Kidney (tissue), 14 donors: ENCODE measurements around the gene TET3. TPM values are rescaled to one million over a fixed set of nuclear protein-coding genes. Genes with fewer than 3 reads are reported as not detected.

Source experiments
- DNase-seq, 5 donors: peaks; one replicate each; pipeline ENCODE4 v3.0.0-alpha.2; 2013 to 2020
- FAIRE-seq: peaks from 2 replicates; lab custom pipeline; 2012; peaks lifted over from hg19 to GRCh38; lab: Jason Lieb, UNC
- H3K27ac ChIP-seq, 2 donors: one replicate each; pipeline ENCODE4 v1.7.0; 2013; ENCODE audit warnings: low read depth in 2 of 2, low read length in 2 of 2, inconsistent platforms in 1 of 2
- H3K27me3 ChIP-seq: one replicate; pipeline ENCODE4 v1.7.1; 2013; ENCODE audit warnings: low read length, inconsistent platforms; ENCODE audit not compliant: control insufficient read depth, insufficient read depth
- H3K36me3 ChIP-seq, 3 donors: one replicate each; pipeline versions ENCODE4 v1.7.0 to v1.7.1; 2013; ENCODE audit warnings: low read length in 3 of 3, control low read depth in 1 of 3, inconsistent platforms in 1 of 3; ENCODE audit not compliant: insufficient read depth in 3 of 3, control insufficient read depth in 2 of 3
- H3K4me1 ChIP-seq, 3 donors: one replicate each; pipeline versions ENCODE4 v1.7.0 to v1.7.1; 2013; ENCODE audit warnings: low read length in 3 of 3, inconsistent platforms in 1 of 3, low read depth in 1 of 3; ENCODE audit not compliant: control insufficient read depth in 2 of 3, insufficient read depth in 2 of 3
- H3K4me3 ChIP-seq, 3 donors: one replicate each; pipeline versions ENCODE4 v1.7.0 to v1.8.1; 2013; ENCODE audit warnings: low read length in 3 of 3, control low read depth in 1 of 3, inconsistent platforms in 1 of 3
- H3K9ac ChIP-seq, 3 donors: one replicate each; pipeline versions ENCODE4 v1.7.0 to v1.7.1; 2013; ENCODE audit warnings: low read length in 3 of 3, control low read depth in 1 of 3, inconsistent platforms in 1 of 3
- H3K9me3 ChIP-seq, 3 donors: one replicate each; pipeline versions ENCODE4 v1.7.0 to v1.7.1; 2013; ENCODE audit warnings: low read length in 3 of 3, control low read depth in 1 of 3, inconsistent platforms in 1 of 3; ENCODE audit not compliant: control insufficient read depth in 2 of 3, insufficient read depth in 1 of 3
- intact Hi-C: fragments of 100-400 bp; cut with DNase I; formaldehyde crosslinking; loops from one replicate; pipeline ENCODE4 v1.11.1; 2022
- polyA plus RNA-seq: library from polyadenylated mRNA; stranded (reverse); fragments of 350-450 nt; fragmentation: Illumina TruSeq; extraction: RNeasy Lipid Tissue Mini Kit (QIAGEN cat#74804); gene quantifications from one replicate; pipeline ENCODE4 v1.2.3, GENCODE V29; 2014; ENCODE audit warnings: low read depth, low replicate concordance; ENCODE audit not compliant: insufficient read depth
- total RNA-seq: library from RNA; stranded (reverse); fragmentation: NEBNext Ultra II Directional; extraction: Animal tissue kit (Norgen Biotek cat#: 25700); gene quantifications from one replicate; pipeline ENCODE4 v1.2.1, GENCODE V29; 2021
- TF ChIP-seq, protein P1 (sequence below): IDR thresholded peaks from 3 replicates; pipeline ENCODE4 v1.5.1; 2012; ENCODE audit warnings: mild to moderate bottlenecking, moderate library complexity, borderline replicate concordance; ENCODE audit not compliant: insufficient read depth; ENCODE audit errors: extremely low read depth
- donor health status: control.
- donor health status: control.
- donor health status: control.
- donor health status: control.
- donor health status: control.
- donor health status: DM: yes; HTN: yes; CAD: no.
- donor health status: Normal renal cell carcinoma (clear cell type).

The TET3 gene
- total and polyA plus RNA-seq, 2 donors from 2014 or later = 0.52 to 13.1 TPM

DNA sequence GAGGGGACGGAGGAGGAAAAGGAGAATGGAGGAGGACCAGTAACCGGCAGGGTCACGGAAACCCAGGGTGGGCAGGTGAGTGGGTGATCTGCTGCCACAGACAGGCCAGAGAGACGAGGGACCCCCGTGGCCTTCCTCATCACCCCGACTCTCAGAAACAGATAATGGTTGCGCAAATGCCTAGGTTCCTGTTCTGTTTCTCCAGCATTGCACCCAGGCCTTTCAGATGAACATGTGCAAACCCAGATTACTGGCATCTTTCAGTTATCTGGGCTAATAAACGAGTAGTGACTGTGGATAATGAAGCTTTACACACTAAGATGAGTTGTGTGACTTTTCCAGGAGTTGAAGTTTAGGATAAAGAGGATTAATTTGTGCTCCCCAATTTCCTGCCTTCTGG lies 46.5 kb downstream of the TET3 start:
- H3K9me3 ChIP-seq = peaks cover 0 to 3% (median 0%) of the 10 kb centered on the region in 3 donors
- H3K9ac ChIP-seq = no peak overlapping the region
- H3K36me3 ChIP-seq = no peaks in the 10 kb centered on the region
- H3K27ac ChIP-seq = no peak overlapping the region
- intact Hi-C loops = no loop called here
- DNase-seq (no peak), FAIRE-seq (no peak)
- no peak overlapping the region for H3K4me3 ChIP-seq
- TF ChIP-seq, protein P1, sequence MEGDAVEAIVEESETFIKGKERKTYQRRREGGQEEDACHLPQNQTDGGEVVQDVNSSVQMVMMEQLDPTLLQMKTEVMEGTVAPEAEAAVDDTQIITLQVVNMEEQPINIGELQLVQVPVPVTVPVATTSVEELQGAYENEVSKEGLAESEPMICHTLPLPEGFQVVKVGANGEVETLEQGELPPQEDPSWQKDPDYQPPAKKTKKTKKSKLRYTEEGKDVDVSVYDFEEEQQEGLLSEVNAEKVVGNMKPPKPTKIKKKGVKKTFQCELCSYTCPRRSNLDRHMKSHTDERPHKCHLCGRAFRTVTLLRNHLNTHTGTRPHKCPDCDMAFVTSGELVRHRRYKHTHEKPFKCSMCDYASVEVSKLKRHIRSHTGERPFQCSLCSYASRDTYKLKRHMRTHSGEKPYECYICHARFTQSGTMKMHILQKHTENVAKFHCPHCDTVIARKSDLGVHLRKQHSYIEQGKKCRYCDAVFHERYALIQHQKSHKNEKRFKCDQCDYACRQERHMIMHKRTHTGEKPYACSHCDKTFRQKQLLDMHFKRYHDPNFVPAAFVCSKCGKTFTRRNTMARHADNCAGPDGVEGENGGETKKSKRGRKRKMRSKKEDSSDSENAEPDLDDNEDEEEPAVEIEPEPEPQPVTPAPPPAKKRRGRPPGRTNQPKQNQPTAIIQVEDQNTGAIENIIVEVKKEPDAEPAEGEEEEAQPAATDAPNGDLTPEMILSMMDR = no peak
- no peaks in the 10 kb centered on the region for H3K4me1 ChIP-seq
- H3K27me3 ChIP-seq = no peaks in the 10 kb centered on the region

DNA sequence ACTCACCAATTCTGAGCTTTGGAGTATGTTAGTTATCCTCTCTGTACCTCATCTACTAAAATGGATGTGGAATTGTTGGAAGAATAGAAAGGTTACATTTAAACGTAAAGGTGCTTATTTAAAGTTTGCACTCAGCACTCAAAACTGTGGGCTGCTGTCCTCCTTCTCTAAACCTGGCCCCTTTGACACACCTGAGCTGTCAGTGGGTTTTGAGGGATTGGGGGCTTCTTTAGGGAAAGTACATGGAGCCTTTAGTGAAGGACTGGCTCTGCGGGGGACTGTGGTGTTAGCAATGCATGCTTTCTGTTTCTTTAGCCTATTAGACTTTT lies 47.2 kb downstream of the TET3 start:
- no peak overlapping the region for H3K9ac ChIP-seq
- H3K36me3 ChIP-seq = no peaks in the 10 kb centered on the region
- intact Hi-C loops = no loop called here
- FAIRE-seq = no peak
- H3K27me3 ChIP-seq = no peaks in the 10 kb centered on the region
- TF ChIP-seq, protein P1 = no peak
- H3K27ac ChIP-seq = no peak overlapping the region
- H3K4me1 ChIP-seq = no peaks in the 10 kb centered on the region
- no peak for DNase-seq
- peaks cover 0 to 3% (median 0%) of the 10 kb centered on the region in 3 donors for H3K9me3 ChIP-seq
- H3K4me3 ChIP-seq = no peak overlapping the region

DNA sequence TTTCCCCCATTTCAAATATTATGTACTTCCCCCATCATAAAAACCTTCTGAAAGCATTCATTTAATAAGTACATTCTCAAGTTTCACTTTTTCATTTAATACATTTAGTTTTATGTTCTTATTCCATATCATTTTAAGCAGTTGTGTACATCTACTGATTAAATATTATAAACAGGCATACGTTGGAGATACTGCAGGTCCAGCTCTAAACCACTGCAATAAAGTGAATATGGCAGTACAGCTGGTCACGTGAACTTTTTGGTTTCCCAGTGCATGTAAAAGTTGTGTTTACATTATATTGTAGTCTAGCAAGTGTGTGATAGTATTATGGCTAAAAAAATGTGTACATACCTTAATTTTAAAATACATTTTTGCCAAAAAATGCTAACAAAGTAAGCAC lies 48.7 kb downstream of the TET3 start:
- FAIRE-seq (no peak), DNase-seq (no peak)
- H3K27me3 ChIP-seq = no peaks in the 10 kb centered on the region
- intact Hi-C loops = no loop called here
- no peak overlapping the region for H3K27ac ChIP-seq
- TF ChIP-seq, protein P1 = no peak
- H3K4me1 ChIP-seq = peaks cover 0 to 4% (median 0%) of the 10 kb centered on the region in 3 donors
- no peak overlapping the region for H3K4me3 ChIP-seq
- H3K36me3 ChIP-seq = no peaks in the 10 kb centered on the region
- no peak overlapping the region for H3K9ac ChIP-seq
- H3K9me3 ChIP-seq = peaks cover 0 to 1% (median 0%) of the 10 kb centered on the region in 3 donors

Other genes starting within 250 kb of the TET3 start
- gene TPRKB, start 247.6 kb upstream of the TET3 start, total RNA-seq = 25.3 TPM
- gene TPRKB, start 247.6 kb upstream of the TET3 start, polyA plus RNA-seq = 42.2 TPM
- 25.5 TPM for gene DUSP11, start 204.8 kb upstream of the TET3 start, total RNA-seq
- 19.3 TPM for gene DUSP11, start 204.8 kb upstream of the TET3 start, polyA plus RNA-seq
- gene C2orf78, start 200.7 kb upstream of the TET3 start, total RNA-seq = not detected
- not detected for gene C2orf78, start 200.7 kb upstream of the TET3 start, polyA plus RNA-seq
- 34.8 TPM for gene STAMBP, start 155.9 kb upstream of the TET3 start, total RNA-seq
- gene STAMBP, start 155.9 kb upstream of the TET3 start, polyA plus RNA-seq = 58.9 TPM
- 13.7 TPM for gene ACTG2, start 91.9 kb upstream of the TET3 start, total RNA-seq
- 6.6 TPM for gene ACTG2, start 91.9 kb upstream of the TET3 start, polyA plus RNA-seq
- gene DGUOK, start 58.0 kb upstream of the TET3 start, total RNA-seq = 44.4 TPM
- 86.2 TPM for gene DGUOK, start 58.0 kb upstream of the TET3 start, polyA plus RNA-seq
- gene BOLA3, start 163.0 kb downstream of the TET3 start, total RNA-seq = 28.1 TPM
- gene BOLA3, start 163.0 kb downstream of the TET3 start, polyA plus RNA-seq = 155 TPM
- gene MOB1A, start 194.0 kb downstream of the TET3 start, total RNA-seq = 117 TPM
- gene MOB1A, start 194.0 kb downstream of the TET3 start, polyA plus RNA-seq = 36.2 TPM
- gene MTHFD2, start 213.7 kb downstream of the TET3 start, total RNA-seq = 69.6 TPM
- gene MTHFD2, start 213.7 kb downstream of the TET3 start, polyA plus RNA-seq = 19.0 TPM